Immature natural killer cell (primary cell): ENCODE results near the gene ANKRD13A. TPM values are rescaled to one million over a fixed set of nuclear protein-coding genes. Genes with fewer than 3 reads are reported as not detected.

ENCODE experiments used
- DNase-seq, 3 donors: peaks; one replicate each; pipeline ENCODE4 v3.0.0; 2022; ENCODE audit warnings: mixed read lengths in 1 of 3
- H3K27ac Mint-ChIP-seq, 6 donors: one replicate each; pipeline ENCODE4 v1.8.0; 2020; ENCODE audit warnings: mixed read lengths in 6 of 6, mild to moderate bottlenecking in 5 of 6, inconsistent platforms in 4 of 6, moderate library complexity in 3 of 6
- H3K27me3 Mint-ChIP-seq, 3 donors: one replicate each; pipeline ENCODE4 v1.8.0; 2020 to 2021; ENCODE audit warnings: low read depth in 3 of 3, mild to moderate bottlenecking in 3 of 3, mixed read lengths in 3 of 3, moderate library complexity in 3 of 3, inconsistent platforms in 1 of 3
- H3K36me3 Mint-ChIP-seq, 3 donors: one replicate each; pipeline ENCODE4 v1.8.0; 2020; ENCODE audit warnings: mixed read lengths in 3 of 3, inconsistent platforms in 2 of 3, mild to moderate bottlenecking in 2 of 3
- H3K4me1 Mint-ChIP-seq, 2 donors: one replicate each; pipeline ENCODE4 v1.8.0; 2020; ENCODE audit warnings: inconsistent platforms in 2 of 2, mild to moderate bottlenecking in 2 of 2, mixed read lengths in 2 of 2, moderate library complexity in 1 of 2
- H3K4me3 Mint-ChIP-seq, 5 donors: one replicate each; pipeline ENCODE4 v1.8.0; 2020; ENCODE audit warnings: mild to moderate bottlenecking in 5 of 5, mixed read lengths in 5 of 5, inconsistent platforms in 3 of 5, moderate library complexity in 3 of 5
- H3K9me3 Mint-ChIP-seq, 6 donors: one replicate each; pipeline ENCODE4 v1.8.0; 2020; ENCODE audit warnings: mild to moderate bottlenecking in 6 of 6, mixed read lengths in 6 of 6, inconsistent platforms in 4 of 6, moderate library complexity in 3 of 6
- polyA plus RNA-seq, 3 donors: library from polyadenylated mRNA; unstranded; fragments of 300-500 nt; fragmentation: Illumina TruSeq; gene quantifications; one replicate each; pipeline ENCODE4 v1.2.3, GENCODE V29; 2021

The ANKRD13A gene
- polyA plus RNA-seq, 3 donors from 2014 or later, result 39.8 to 62.9 (median 40.8) TPM

DNA sequence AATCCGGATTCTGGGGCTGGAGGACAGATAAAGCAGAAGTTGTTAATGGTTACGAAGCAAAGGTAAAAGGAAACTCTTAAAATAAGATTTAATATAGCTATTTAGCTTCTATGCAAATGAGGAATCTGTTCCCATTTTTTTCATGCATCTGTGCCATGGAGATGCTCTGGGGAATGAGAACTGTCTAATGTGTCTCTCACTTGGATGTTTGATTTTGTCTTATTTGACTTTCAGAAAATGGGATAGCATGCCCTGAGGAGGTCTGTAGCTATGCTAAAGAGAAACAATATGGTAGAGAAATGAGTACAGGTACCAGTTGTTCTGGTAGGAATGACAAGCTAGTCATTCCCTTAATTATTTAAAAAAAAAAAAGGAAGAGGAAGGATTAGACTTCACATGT is 24.8 kb downstream of the ANKRD13A start:
- no peak overlapping the region for H3K4me3 Mint-ChIP-seq
- no peaks in the 10 kb centered on the region for H3K4me1 Mint-ChIP-seq
- peaks cover 25 to 53% (median 26%) of the 10 kb centered on the region in 3 donors for H3K36me3 Mint-ChIP-seq

DNA sequence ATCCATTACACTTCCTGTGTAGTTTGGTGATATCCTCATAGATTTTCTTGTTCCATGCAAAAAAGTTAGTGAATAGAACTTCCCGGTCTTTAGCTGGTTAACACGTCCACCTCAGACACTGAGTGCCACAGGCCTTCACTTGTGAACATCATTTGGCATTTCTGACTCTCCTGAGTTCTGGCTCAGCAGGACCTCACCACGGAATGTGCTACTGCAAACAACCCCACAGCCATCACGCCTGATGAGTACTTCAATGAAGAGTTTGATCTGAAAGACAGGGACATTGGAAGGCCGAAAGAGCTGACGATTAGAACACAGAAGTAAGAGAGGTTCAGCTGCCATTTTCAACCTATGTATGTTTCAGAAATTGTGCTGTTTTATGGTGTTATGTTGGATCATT is 29.1 kb downstream of the ANKRD13A start:
- Mint-ChIP-seq H3K9me3 (no peaks in the 10 kb centered on the region), H3K27me3 (no peaks in the 10 kb centered on the region), H3K4me3 (no peak overlapping the region), H3K27ac (peak overlapping the region in 1 of 6 donors; percentile 40), H3K36me3 (peaks cover 22 to 54% (median 27%) of the 10 kb centered on the region in 3 donors), H3K4me1 (no peaks in the 10 kb centered on the region)
- no peak for DNase-seq

More for the DNA sequence above, 24.8 kb downstream of the ANKRD13A start:
- Mint-ChIP-seq H3K27me3 (peaks cover 0 to 1% (median 0%) of the 10 kb centered on the region in 3 donors), H3K9me3 (no peaks in the 10 kb centered on the region), H3K27ac (peak overlapping the region in 1 of 6 donors; percentile 42)
- no peak for DNase-seq

DNA sequence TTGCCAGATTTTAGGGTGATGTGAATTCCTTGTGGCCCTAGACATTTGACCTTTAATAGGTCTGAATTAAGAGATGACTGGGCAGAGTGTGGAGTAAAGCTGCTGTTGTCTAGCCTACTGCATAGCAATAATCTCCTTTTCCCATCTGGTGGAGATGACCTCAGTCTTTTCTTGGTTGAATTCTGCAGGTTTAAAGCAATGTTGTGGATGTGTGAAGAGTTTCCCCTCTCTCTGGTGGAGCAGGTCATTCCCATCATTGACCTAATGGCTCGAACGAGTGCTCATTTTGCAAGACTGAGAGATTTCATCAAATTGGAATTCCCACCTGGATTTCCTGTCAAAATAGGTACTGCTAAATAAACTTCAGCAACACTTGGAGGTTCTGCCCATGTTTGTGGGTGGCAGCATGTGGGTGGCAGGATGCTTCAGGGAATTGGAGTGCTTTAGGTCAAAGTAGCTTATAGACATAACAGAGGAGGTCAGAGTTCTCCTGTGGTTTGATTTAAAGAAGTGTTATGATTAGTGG is 30.1 kb downstream of the ANKRD13A start:
- Mint-ChIP-seq H3K9me3 (no peaks in the 10 kb centered on the region), H3K4me1 (no peaks in the 10 kb centered on the region), H3K27me3 (no peaks in the 10 kb centered on the region), H3K4me3 (no peak overlapping the region), H3K27ac (peak overlapping the region in 3 of 6 donors; percentile 3 to 45 (median 6)), H3K36me3 (peaks cover 16 to 56% (median 32%) of the 10 kb centered on the region in 3 donors)
- no peak for DNase-seq

DNA sequence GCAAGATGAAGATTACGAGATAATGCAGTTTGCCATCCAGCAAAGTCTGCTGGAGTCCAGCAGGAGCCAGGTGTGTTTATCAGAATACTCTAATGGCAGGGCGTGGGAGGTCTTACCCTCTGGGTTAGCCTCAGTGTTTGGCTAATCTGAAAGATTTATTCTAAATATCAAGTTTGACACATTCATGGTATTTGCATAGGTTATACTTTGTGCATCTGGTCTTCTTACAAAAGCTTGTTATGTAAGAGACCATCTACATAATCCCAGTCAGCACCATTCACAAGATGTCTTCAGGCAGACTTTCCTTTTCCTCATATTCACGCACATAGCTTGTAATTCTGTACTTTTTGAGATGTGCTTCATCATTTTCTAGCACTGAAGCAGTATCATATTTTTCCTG is 34.7 kb downstream of the ANKRD13A start:
- H3K27ac Mint-ChIP-seq, result no peak overlapping the region
- no peak overlapping the region for H3K4me3 Mint-ChIP-seq
- H3K36me3 Mint-ChIP-seq, result peaks cover 24 to 54% (median 41%) of the 10 kb centered on the region in 3 donors
- DNase-seq, result no peak
- H3K9me3 Mint-ChIP-seq, result no peaks in the 10 kb centered on the region
- peaks cover 5 to 16% of the 10 kb centered on the region in 2 donors for H3K4me1 Mint-ChIP-seq
- H3K27me3 Mint-ChIP-seq, result no peaks in the 10 kb centered on the region

DNA sequence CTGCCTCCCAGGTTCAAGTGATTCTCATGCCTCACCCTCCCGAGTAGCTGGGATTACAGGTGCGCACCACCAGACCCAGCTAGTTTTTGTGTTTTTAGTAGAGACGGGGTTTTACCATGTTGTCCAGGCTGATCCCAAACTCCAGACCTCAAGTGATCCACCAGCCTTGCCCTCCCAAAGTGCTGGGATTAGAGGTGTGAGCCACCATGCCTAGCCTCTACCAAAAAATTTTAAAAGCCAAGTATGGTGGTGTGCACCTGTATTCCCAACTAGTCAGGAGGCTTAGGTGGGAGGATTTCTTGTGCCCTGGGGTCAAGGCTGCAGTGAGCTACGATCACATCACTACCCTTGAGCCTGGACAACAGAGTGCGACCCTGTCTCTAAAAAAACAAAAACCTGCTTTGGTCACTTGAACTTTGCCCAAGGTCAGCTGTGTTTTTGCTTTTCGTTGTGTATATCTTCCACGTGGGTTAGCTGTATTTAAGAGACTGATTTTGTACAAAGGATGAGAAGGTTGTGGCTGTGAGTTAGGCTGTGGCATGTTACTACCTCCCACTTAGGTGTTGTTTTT is 36.4 kb downstream of the ANKRD13A start:
- H3K27me3 Mint-ChIP-seq, result no peaks in the 10 kb centered on the region
- H3K4me3 Mint-ChIP-seq, result no peak overlapping the region
- peaks cover 19 to 33% of the 10 kb centered on the region in 2 donors for H3K4me1 Mint-ChIP-seq
- no peak for DNase-seq
- H3K27ac Mint-ChIP-seq, result peak overlapping the region in 3 of 6 donors; percentile 23 to 62 (median 48)
- H3K36me3 Mint-ChIP-seq, result peaks cover 19 to 45% (median 33%) of the 10 kb centered on the region in 3 donors
- H3K9me3 Mint-ChIP-seq, result no peaks in the 10 kb centered on the region

DNA sequence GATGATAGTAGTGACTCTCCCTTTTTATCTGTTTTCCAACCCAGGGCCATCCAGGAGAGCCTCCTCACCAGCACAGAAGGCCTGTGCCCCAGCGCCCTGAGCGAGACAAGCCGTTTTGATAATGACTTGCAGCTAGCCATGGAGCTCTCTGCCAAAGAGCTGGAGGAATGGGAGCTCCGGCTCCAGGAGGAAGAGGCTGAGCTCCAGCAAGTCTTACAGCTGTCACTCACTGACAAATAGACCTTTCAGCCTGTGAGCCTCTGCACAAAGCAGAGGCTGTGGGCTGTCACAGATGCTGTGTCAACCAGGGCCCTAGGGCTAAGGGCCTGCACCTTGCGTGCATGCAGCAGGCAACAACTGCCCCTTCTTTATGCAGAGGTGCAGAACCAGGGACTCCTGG is 38.1 kb downstream of the ANKRD13A start:
- DNase-seq, result no peak
- H3K27me3 Mint-ChIP-seq, result no peaks in the 10 kb centered on the region
- peaks cover 15 to 42% (median 28%) of the 10 kb centered on the region in 3 donors for H3K36me3 Mint-ChIP-seq
- H3K27ac Mint-ChIP-seq, result peak overlapping the region in 1 of 6 donors; percentile 23
- peaks cover 21 to 40% of the 10 kb centered on the region in 2 donors for H3K4me1 Mint-ChIP-seq
- no peaks in the 10 kb centered on the region for H3K9me3 Mint-ChIP-seq
- no peak overlapping the region for H3K4me3 Mint-ChIP-seq

DNA sequence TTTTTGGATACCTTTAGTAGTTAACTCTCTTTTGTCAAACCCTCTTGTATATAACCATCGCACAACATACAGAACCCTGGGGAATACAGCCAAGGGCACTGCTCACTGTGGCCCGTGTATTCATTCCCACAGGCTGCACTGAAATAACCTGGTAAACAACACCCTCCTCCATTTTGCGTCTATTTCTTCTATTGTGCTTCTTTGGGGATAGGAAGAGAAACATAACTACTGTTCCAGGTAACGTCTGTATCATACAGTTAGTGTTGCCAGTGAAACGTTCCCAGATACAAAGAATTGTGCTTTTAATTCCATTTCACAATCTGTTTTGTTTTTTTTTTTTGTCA is 39.5 kb downstream of the ANKRD13A start:
- Mint-ChIP-seq H3K27ac (peak overlapping the region in 5 of 6 donors; percentile 15 to 88 (median 71)), H3K36me3 (peaks cover 19 to 38% (median 22%) of the 10 kb centered on the region in 3 donors), H3K4me1 (peaks cover 27 to 52% of the 10 kb centered on the region in 2 donors)

DNA sequence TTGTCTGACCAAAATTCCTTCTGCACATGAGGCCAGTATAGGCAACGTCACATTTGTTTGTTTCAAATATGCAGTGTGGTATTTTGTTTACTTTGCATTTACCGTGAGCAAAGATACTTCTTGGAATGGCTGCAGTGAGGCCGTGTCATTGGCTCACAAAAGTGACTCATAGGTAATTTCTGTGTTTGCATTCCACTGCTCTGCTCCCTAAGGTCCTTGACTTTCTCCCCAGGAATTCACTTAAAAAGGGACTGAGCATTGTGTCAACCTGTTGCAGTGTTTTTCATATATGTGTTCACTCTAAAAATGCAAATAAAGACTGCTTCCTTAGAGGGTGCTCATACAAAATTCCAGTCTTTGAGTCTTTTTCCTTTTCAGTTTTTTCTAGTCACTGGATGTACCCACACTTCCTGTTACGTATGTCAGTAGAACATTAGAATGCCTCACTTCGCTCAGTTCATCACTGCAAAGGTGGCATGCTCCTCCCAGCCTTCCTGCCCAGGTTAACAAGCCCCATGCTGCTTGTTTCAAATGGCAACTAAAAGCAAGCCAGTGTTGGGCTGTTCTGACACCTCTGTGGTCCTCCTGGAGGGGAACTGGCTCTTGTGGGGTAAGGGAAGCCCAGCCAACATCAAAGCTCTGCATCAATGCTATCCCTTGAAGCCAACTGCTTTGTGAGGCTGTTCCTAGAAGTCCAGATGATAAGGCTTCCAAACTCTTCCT is 40.0 kb downstream of the ANKRD13A start:
- DNase-seq, result no peak
- no peaks in the 10 kb centered on the region for H3K9me3 Mint-ChIP-seq
- peaks cover 19 to 33% (median 22%) of the 10 kb centered on the region in 3 donors for H3K36me3 Mint-ChIP-seq
- H3K4me1 Mint-ChIP-seq, result peaks cover 27 to 52% of the 10 kb centered on the region in 2 donors
- H3K4me3 Mint-ChIP-seq, result peak overlapping the region in 2 of 5 donors; percentile 6 to 40
- peak overlapping the region; percentile 64 to 88 (median 79) for H3K27ac Mint-ChIP-seq
- peaks cover 0 to 1% (median 0%) of the 10 kb centered on the region in 3 donors for H3K27me3 Mint-ChIP-seq

More for the DNA sequence above, 39.5 kb downstream of the ANKRD13A start:
- DNase-seq, result no peak
- H3K9me3 Mint-ChIP-seq, result no peaks in the 10 kb centered on the region
- no peak overlapping the region for H3K4me3 Mint-ChIP-seq
- peaks cover 0 to 1% (median 0%) of the 10 kb centered on the region in 3 donors for H3K27me3 Mint-ChIP-seq

DNA sequence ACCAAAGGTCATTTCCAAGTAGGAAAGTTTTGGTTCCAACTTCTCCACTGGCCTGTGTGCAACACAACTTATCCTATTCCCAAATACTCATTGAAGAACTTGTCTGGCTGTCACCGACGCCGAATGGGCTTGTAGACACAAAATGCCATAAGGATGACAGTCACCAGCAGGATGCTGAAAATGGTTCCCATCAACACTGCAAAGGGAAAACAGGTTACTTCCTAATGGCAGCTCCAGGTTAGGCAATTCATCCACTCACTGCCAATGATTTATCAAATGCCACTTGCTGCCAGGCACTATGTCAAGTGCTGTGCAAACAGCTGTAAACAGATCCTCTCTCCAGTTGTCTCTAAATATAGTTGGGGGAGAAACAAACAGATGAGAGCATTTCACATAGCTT is 43.0 kb downstream of the ANKRD13A start:
- Mint-ChIP-seq H3K4me3 (no peak overlapping the region), H3K4me1 (peaks cover 33 to 56% of the 10 kb centered on the region in 2 donors), H3K36me3 (peaks cover 8 to 15% (median 9%) of the 10 kb centered on the region in 3 donors), H3K27me3 (peaks cover 0 to 1% (median 0%) of the 10 kb centered on the region in 3 donors), H3K27ac (peak overlapping the region in 3 of 6 donors; percentile 29 to 64 (median 32)), H3K9me3 (no peaks in the 10 kb centered on the region)
- DNase-seq, result no peak

DNA sequence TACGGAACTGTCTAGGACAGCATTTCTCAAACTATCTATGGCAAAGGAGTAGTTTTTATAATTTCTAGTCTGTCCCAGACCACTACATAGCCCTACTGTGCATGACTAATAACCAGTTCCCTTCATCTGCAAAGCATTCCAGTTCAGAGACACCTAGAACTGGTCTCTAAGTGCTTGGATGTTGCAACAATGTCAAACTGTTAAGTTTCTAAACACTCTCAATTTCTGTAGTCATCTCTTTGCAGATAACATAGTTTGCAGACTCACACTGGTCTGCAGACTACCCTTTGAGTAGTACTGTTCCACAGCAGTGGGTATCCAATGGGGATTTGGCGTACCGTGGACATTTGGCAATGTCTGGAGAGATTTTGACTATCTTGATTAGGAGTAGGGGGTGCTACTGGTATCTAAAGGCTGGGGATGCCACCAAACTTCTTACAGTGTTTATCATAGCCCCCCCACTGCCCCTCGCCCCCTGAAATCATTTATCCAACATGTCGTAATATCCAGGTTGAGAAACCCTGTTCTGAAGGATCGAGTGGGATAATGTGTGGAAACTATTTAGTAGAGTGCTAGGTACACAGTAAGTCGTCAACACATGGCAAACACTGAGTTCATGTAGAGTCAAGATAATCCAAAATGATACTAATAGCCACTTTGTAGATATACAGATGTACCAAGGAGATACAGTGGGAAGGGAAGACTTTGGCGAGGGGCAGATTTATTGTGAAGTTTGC is 47.4 kb downstream of the ANKRD13A start:
- H3K36me3 Mint-ChIP-seq, result peaks cover 4 to 10% (median 6%) of the 10 kb centered on the region in 3 donors
- peaks cover 1 to 4% (median 3%) of the 10 kb centered on the region in 3 donors for H3K27me3 Mint-ChIP-seq
- peak overlapping the region; percentile 91 to 98 (median 93) for H3K4me3 Mint-ChIP-seq
- peaks cover 33 to 42% of the 10 kb centered on the region in 2 donors for H3K4me1 Mint-ChIP-seq
- DNase-seq, result no peak
- H3K9me3 Mint-ChIP-seq, result no peaks in the 10 kb centered on the region
- H3K27ac Mint-ChIP-seq, result peak overlapping the region in 5 of 6 donors; percentile 24 to 97 (median 40)

DNA sequence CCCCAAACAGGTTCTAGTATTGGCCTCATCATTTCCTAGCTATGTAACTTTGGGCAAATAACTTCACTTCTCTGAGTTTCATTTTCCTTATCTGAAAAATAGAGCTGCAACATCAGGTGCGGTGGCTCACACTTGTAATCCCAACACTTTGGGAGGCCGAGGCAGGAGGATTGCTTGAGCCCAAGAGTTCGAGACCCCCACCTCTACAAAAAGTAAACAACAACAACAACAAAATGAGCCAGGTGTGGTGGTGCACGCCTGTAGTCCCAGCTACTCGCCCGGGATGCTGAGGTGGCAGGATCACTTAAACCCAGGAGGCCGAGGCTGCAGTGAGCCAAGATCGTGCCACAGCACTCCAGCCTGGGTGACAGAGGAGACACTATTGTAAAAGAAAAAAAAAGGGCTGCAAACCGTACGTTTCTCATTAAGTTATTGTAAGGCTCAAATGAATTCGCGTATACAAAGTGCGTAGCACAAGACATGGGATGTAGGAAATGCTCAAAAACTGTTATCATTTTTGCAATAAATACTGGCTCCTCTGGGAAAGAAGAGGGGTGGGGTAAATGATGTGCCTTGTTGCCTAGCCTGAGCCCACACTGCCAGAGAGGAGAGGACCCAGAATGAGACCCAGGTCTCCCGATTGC is 48.2 kb downstream of the ANKRD13A start:
- H3K36me3 Mint-ChIP-seq, result peaks cover 1 to 6% (median 4%) of the 10 kb centered on the region in 3 donors
- H3K27me3 Mint-ChIP-seq, result peaks cover 1 to 4% (median 3%) of the 10 kb centered on the region in 3 donors
- H3K27ac Mint-ChIP-seq, result peak overlapping the region; percentile 68 to 99 (median 97)
- no peak for DNase-seq
- H3K4me1 Mint-ChIP-seq, result peaks cover 32 to 38% of the 10 kb centered on the region in 2 donors
- peak overlapping the region; percentile 91 to 98 (median 93) for H3K4me3 Mint-ChIP-seq
- H3K9me3 Mint-ChIP-seq, result no peaks in the 10 kb centered on the region

DNA sequence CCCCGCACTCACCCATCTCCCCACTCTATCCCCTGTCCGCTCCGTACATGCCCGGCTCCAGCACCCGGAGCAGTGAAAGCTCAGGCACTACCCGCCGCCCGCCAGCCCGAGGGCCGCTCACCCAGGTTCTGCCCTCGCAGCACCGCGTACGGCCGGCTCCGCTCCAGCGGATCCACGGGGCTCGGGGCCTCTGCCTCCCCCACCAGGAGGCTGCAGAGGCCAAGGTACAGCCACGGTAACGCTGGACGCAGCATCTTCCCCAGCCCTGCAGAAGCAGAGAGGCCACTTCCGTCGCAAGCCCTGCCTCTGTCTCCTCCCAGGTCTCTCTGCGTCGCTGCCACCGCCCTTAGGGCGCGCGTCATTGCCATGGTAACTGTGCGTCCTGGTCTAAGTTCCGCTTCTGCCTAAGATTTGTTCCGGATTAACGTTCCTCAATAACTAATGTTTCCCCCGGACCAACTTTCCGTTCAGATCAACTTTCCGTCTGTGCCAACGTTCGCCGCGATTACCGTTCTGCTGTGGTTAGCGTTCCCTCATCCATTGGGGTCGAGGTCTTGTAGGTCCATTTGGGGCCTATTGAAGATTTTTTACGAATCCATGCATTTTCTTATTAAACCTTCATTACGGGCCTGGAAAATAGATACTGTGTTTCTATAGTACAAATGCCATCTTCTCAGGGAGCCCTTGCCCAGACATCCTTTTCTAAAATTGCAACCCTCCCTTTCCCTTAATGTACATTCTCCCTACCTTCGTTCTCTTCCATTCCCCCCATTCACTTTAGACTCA is 49.2 kb downstream of the ANKRD13A start, which contains the start of gene C12orf76:
TSS of gene C12orf76 (minus strand) at position 281 of the 786 bp plus-strand sequence. CDS start at position 254, 27 bp downstream.
- Mint-ChIP-seq H3K4me1 (peaks cover 27 to 28% of the 10 kb centered on the region in 2 donors), H3K27ac (peak within 1 kb of the TSS; percentile 84 to 99 (median 97)), H3K4me3 (peak within 1 kb of the TSS; percentile 91 to 98 (median 93)), H3K27me3 (peaks cover 0 to 4% (median 3%) of the 10 kb centered on the region in 3 donors), H3K9me3 (no peaks in the 10 kb centered on the region), H3K36me3 (no peaks in the 10 kb centered on the region)
- DNase-seq, result peak; percentile 86 to 90 (median 88)
